WI38 (cell line): ENCODE data around the gene SLC19A2.

Source experiments
- H3K4me3 ChIP-seq: 2 replicates; pipeline ENCODE4 v1.5.1; 2011; ENCODE audit warnings: low read depth, mild to moderate bottlenecking, control low read depth, low read length
- CTCF ChIP-seq: IDR thresholded peaks from 2 replicates; pipeline ENCODE4 v1.5.1; 2012; ENCODE audit warnings: low read depth, mild to moderate bottlenecking, control low read depth, low read length

Gene SLC19A2

DNA sequence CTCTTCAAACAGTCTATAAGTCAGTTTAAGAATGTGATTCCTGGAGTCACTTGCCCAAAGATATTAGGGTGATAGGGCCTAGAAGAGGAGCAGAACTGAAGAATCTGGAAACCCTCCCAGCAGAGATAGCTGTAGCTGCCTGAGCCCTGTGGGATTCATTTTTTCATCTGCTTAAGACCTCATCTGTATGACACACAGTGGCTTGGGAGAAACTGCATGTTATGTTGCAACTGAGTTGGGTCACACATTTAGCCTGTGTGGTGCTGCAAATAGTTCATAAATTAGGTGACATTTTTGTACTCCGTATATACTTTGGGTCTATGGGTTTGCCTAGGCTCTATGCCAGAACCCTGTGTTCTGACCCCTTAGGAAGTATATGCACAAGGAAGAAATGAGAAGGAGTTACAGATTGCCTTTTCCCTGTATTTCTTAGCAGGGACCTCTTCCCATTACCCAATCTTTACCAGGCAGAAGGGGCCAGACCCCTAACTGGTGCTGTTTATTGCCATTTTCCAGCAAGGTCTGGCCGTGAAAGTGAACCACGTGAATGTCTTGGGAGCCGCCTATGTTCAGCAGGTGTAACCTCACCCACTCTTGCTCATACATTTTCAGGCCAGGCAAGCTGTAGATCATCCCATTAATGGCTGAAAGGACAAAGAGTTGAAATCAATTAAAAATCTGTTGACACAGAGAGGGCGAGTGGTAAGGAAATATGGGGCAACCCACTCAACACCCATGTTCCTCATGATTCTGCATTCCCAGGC, 41.9 kb upstream of the SLC19A2 start:
- no peak for TF ChIP-seq CTCF
- H3K4me3 ChIP-seq = no peak overlapping the region

- H3K4me3 ChIP-seq = no peak overlapping the region
- TF ChIP-seq CTCF = no peak
These were observed 41.3 kb upstream of the SLC19A2 start for GRCh38 chr1:169527001-169527400.

DNA sequence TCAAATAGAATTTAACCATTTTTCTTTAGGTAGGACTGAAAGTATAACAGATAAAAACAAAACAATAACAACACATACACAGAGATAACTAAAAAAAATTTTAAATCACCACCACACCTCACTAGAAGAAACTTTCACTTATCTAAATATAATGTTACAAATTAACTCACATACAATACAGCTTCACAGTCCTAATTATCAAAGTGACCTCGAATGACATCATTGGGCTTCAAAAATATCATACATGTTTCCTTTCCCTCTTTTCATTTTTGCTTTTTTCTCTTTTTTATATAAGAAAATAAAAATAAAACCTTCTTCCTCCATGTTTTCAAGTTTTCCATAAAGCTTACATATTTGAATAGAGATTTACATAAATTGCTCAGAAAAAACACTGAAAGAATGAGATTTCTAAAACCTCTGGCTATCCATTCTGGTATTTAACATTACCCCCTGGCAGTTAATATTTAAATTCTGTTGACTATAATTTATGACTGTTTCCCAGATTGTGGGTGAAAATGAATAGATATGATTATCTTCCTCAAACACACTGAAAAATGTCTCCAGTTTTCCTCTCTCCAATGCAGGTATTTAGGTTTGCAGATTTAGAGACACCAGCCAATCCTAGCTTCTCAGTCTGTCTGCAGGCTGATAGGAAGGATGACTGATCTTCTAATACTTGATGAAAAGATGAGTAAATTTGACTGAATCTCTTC, 40.5 kb upstream of the SLC19A2 start:
- no peak for TF ChIP-seq CTCF
- no peak overlapping the region for H3K4me3 ChIP-seq

DNA sequence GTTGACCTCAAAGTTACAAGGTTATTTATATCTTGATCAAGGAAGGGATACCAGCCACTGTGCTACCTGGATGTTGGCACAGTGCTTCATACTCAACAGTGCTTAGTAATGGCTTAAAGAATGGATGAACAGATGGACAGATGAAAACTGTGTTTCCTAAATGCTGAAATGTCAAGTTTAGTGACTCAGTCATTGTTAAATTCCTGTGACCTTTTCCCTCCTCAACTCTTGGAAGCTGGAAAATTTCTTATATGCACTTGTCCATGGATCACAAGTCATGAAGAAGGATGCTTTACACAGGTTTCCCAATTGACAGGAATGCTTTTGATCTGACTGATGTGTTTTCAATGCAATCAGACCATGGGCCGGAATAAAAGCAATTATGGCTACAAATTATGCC, 39.6 kb upstream of the SLC19A2 start:
- no peak for TF ChIP-seq CTCF
- no peak overlapping the region for H3K4me3 ChIP-seq

GRCh38 chr1:169523904-169524303, 38.2 kb upstream of the SLC19A2 start:
- no peak overlapping the region for H3K4me3 ChIP-seq
- no peak for TF ChIP-seq CTCF

DNA sequence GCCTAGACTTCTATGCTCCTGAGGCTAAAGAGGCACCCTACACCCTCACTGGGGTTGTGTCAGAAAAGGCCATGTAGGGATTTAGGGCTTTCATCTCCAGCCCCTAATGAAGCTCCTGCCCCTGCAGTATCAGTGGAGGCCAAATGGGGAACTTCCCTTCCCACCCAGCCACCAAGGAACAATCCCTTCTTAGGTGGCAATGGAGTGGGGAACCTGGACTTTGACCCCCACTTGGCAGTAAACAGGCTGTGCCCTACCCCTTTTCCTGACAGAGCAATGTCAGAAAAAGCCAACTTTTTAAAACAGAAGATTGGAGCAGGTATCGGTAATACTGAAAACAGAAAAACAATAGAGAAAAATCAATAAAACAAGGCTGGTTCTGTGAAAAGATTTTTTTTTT, 35.5 kb upstream of the SLC19A2 start:
- no peak overlapping the region for H3K4me3 ChIP-seq
- no peak for TF ChIP-seq CTCF

GRCh38 chr1:169517558-169518186, 31.9 kb upstream of the SLC19A2 start:
- H3K4me3 ChIP-seq = no peak overlapping the region
- no peak for TF ChIP-seq CTCF
